LHCN-M2 (cell line): Measurements from ENCODE around the gene TYW1B. TPM values are rescaled to one million over a fixed set of nuclear protein-coding genes. Genes with fewer than 3 reads are reported as not detected.
A peak's percentile ranks its signal among the peaks of the same experiment; 100 is the strongest.
"Not testable (repeated sequence)": the region's sequence is repeated elsewhere in the genome, so short reads cannot be mapped to it uniquely, and the experiment has no call there.

Experiments used
- DNase-seq: peaks from one replicate; pipeline ENCODE4 v3.0.0-alpha.2; 2012; ENCODE audit warnings: low read depth
- polyA plus RNA-seq: library from polyadenylated mRNA; unstranded; fragments of >200 nt; gene quantifications from one replicate; pipeline ENCODE4 v1.2.1, GENCODE V29; 2012; ENCODE audit warnings: missing spikeins
- total RNA-seq: library from RNA; depleted of rRNA; stranded (reverse); fragments of >200 nt; gene quantifications from 2 replicates; pipeline ENCODE4 v1.2.3, GENCODE V29; 2014; rRNA removed

The TYW1B gene
- total RNA-seq = 1.2 and 1.5 TPM in 2 replicates
- 0.43 TPM for polyA plus RNA-seq

GRCh38 chr7:72827839-72828591 lies at the start of gene TYW1B:
Gene TYW1B (minus strand): TSS chr7:72828200. CDS start chr7:72828075, 125 bp downstream.
- DNase-seq = peak; percentile 98

GRCh38 chr7:72867591-72867990 lies 39.6 kb upstream of the TYW1B start:
- DNase-seq = not testable (repeated sequence)

GRCh38 chr7:72858846-72859400 lies 30.9 kb upstream of the TYW1B start:
- not testable (repeated sequence) for DNase-seq

- peak; percentile 52 for DNase-seq
Measured at GRCh38 chr7:72857925-72858324, 29.9 kb upstream of the TYW1B start.

- DNase-seq = not testable (repeated sequence)
Measured at GRCh38 chr7:72855261-72855660, 27.3 kb upstream of the TYW1B start.

GRCh38 chr7:72852937-72853336 lies 24.9 kb upstream of the TYW1B start:
- not testable (repeated sequence) for DNase-seq

GRCh38 chr7:72850746-72851145 lies 22.7 kb upstream of the TYW1B start:
- DNase-seq = not testable (repeated sequence)

- not testable (repeated sequence) for DNase-seq
Measured at GRCh38 chr7:72844146-72844545, 16.1 kb upstream of the TYW1B start.

- DNase-seq = not testable (repeated sequence)
Measured at GRCh38 chr7:72843166-72843565, 15.2 kb upstream of the TYW1B start.

- not testable (repeated sequence) for DNase-seq
Measured at GRCh38 chr7:72840966-72841511, 13.0 kb upstream of the TYW1B start.

- not testable (repeated sequence) for DNase-seq
Measured at GRCh38 chr7:72838315-72838714, 10.3 kb upstream of the TYW1B start.

GRCh38 chr7:72837291-72837690 lies 9.3 kb upstream of the TYW1B start:
- not testable (repeated sequence) for DNase-seq

GRCh38 chr7:72830567-72830966 lies 2.6 kb upstream of the TYW1B start:
- peak; percentile 39 for DNase-seq

GRCh38 chr7:72829687-72830354 lies 1.8 kb upstream of the TYW1B start:
- peak; percentile 90 for DNase-seq

- peak; percentile 99 for DNase-seq
Measured at GRCh38 chr7:72829291-72829686, 1.3 kb upstream of the TYW1B start.

- DNase-seq = peak; percentile 53
Measured at GRCh38 chr7:72823765-72824732, 4.0 kb downstream of the TYW1B start.

- not testable (repeated sequence) for DNase-seq
Measured at GRCh38 chr7:72822497-72822896, 5.5 kb downstream of the TYW1B start.

GRCh38 chr7:72818663-72819361 lies 9.2 kb downstream of the TYW1B start:
- DNase-seq = not testable (repeated sequence)

- not testable (repeated sequence) for DNase-seq
Measured at GRCh38 chr7:72817661-72818060, 10.3 kb downstream of the TYW1B start.
